Mammary epithelial cell (primary cell): ENCODE results near the gene ADSS2.

Source experiments
- CTCF ChIP-seq, 2 donors: IDR thresholded peaks in 1 of 2; conservative IDR thresholded peaks in 1 of 2; 2 replicates each; pipeline ENCODE4 v1.5.1; 2011 to 2012; ENCODE audit warnings: inconsistent platforms in 2 of 2, low read length in 2 of 2, mild to moderate bottlenecking in 2 of 2, control low read depth in 1 of 2, low read depth in 1 of 2; ENCODE audit not compliant: insufficient read depth in 1 of 2; ENCODE audit errors: extremely low read depth in 1 of 2
- EZH2 ChIP-seq: IDR thresholded peaks from 2 replicates; pipeline ENCODE4 v1.6.1; 2012; ENCODE audit warnings: low read length, inconsistent platforms, borderline replicate concordance

- TF ChIP-seq CTCF (conservative IDR thresholded peaks at IDR 0.05 in 1 of 2, IDR thresholded peaks at IDR 0.05 in 1 of 2; ENCODE audit: extremely low read depth in 1 of 2, insufficient read depth in 1 of 2, low read depth in 1 of 2, low read length in 2 of 2) (no peak), EZH2 (no peak)
Measured at GRCh38 chr1:244362476-244362875, 89.2 kb downstream of the ADSS2 start.
